Skeletal muscle satellite cell (primary cell): ENCODE measurements around the gene NAALADL2.

Experiments
- H3K27me3 ChIP-seq: 2 replicates; pipeline ENCODE4 v1.7.0; 2013; ENCODE audit warnings: low read length; ENCODE audit not compliant: control insufficient read depth, insufficient read depth
- H3K36me3 ChIP-seq: 2 replicates; pipeline ENCODE4 v1.7.0; 2013; ENCODE audit warnings: mild to moderate bottlenecking, control low read depth, low read length; ENCODE audit not compliant: insufficient read depth
- H3K4me1 ChIP-seq: 2 replicates; pipeline ENCODE4 v1.7.0; 2013; ENCODE audit warnings: low read length; ENCODE audit not compliant: control insufficient read depth, insufficient read depth
- H3K4me2 ChIP-seq: 2 replicates; pipeline ENCODE4 v1.7.0; 2013; ENCODE audit warnings: mild to moderate bottlenecking, low read length
- H3K4me3 ChIP-seq: 2 replicates; pipeline ENCODE4 v1.7.0; 2013; ENCODE audit warnings: low read length
- H3K9ac ChIP-seq: 2 replicates; pipeline ENCODE4 v1.7.0; 2013; ENCODE audit warnings: mild to moderate bottlenecking, low read depth, low read length, moderate library complexity
- H3K9me3 ChIP-seq: replicated peaks from 2 replicates; pipeline ENCODE4 v1.7.0; 2013; ENCODE audit warnings: mild to moderate bottlenecking, control low read depth, low read length

NAALADL2 gene

DNA sequence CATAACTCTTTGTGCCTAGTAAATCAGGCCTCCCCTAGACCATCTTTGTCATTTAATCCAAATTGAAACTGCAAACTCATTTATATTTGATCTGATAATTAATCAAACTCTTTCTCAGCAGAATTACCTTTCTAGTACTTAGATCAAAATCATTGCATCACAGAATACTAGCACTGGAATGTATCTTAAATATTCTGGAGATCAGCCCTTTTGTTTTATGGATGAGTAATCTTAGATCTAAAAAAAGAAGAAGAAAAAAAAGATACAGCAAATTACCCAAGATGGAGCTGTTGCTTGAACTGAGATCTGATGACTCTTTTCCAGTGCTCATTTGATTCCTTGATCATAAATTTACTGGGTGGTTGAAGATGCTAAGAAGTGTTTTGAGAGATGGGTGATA lies 47.9 kb downstream of the NAALADL2 start:
- Histone ChIP-seq H3K4me2 (no peak overlapping the region), H3K27me3 (no peaks in the 10 kb centered on the region), H3K4me1 (peaks cover 3% of the 10 kb centered on the region), H3K9ac (no peak overlapping the region), H3K36me3 (no peaks in the 10 kb centered on the region), H3K9me3 (no peaks in the 10 kb centered on the region), H3K4me3 (no peak overlapping the region)

- no peak overlapping the region for H3K9ac ChIP-seq
- no peaks in the 10 kb centered on the region for H3K36me3 ChIP-seq
- no peak overlapping the region for H3K4me2 ChIP-seq
- H3K9me3 ChIP-seq: no peaks in the 10 kb centered on the region
- peaks cover 3% of the 10 kb centered on the region for H3K4me1 ChIP-seq
- H3K4me3 ChIP-seq: no peak overlapping the region
- H3K27me3 ChIP-seq: no peaks in the 10 kb centered on the region
Measured at GRCh38 chr3:174907628-174908407, 48.7 kb downstream of the NAALADL2 start.

- Histone ChIP-seq H3K4me3 (no peak overlapping the region), H3K36me3 (no peaks in the 10 kb centered on the region), H3K9ac (no peak overlapping the region), H3K9me3 (no peaks in the 10 kb centered on the region), H3K4me1 (peaks cover 4% of the 10 kb centered on the region), H3K4me2 (no peak overlapping the region), H3K27me3 (no peaks in the 10 kb centered on the region)
Measured at GRCh38 chr3:174931473-174932353, 72.6 kb downstream of the NAALADL2 start.

DNA sequence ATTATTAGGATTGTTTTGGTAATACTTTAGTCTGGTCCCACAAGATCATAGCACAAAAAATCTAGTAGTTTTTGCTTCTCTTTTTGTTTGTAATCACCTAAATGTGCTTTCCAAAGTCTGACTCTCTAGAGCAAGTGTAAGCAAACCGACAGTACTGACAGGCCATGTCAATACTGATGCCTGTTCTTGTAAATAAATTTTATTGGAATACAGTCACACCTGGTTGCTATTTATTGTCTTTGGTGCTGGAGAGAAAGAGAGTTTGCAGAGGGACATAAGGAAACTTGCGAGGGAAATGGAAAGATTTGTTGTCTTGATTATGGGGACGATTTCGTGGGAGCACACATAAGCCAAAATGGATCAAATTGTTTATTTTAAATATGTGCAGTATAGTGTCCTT lies 77.5 kb downstream of the NAALADL2 start:
- Histone ChIP-seq H3K27me3 (no peaks in the 10 kb centered on the region), H3K9ac (no peak overlapping the region), H3K9me3 (no peaks in the 10 kb centered on the region), H3K4me1 (peaks cover 14% of the 10 kb centered on the region), H3K4me2 (no peak overlapping the region), H3K36me3 (no peaks in the 10 kb centered on the region), H3K4me3 (no peak overlapping the region)

- peak overlapping the region; percentile 32 for H3K4me2 ChIP-seq
- H3K4me1 ChIP-seq: peaks cover 12% of the 10 kb centered on the region
- no peak overlapping the region for H3K4me3 ChIP-seq
- H3K27me3 ChIP-seq: no peaks in the 10 kb centered on the region
- H3K36me3 ChIP-seq: no peaks in the 10 kb centered on the region
- H3K9me3 ChIP-seq: no peaks in the 10 kb centered on the region
- H3K9ac ChIP-seq: peak overlapping the region; percentile 31
Measured at GRCh38 chr3:174937478-174937877, 78.3 kb downstream of the NAALADL2 start.

GRCh38 chr3:174938102-174938501 lies 79.0 kb downstream of the NAALADL2 start:
- no peaks in the 10 kb centered on the region for H3K36me3 ChIP-seq

GRCh38 chr3:174940151-174940550 lies 81.0 kb downstream of the NAALADL2 start:
- Histone ChIP-seq H3K36me3 (no peaks in the 10 kb centered on the region), H3K27me3 (no peaks in the 10 kb centered on the region), H3K9ac (no peak overlapping the region), H3K4me3 (no peak overlapping the region), H3K4me2 (no peak overlapping the region), H3K9me3 (no peaks in the 10 kb centered on the region), H3K4me1 (peaks cover 12% of the 10 kb centered on the region)

More at GRCh38 chr3:174938102-174938501, 79.0 kb downstream of the NAALADL2 start:
- no peak overlapping the region for H3K4me3 ChIP-seq
- H3K9ac ChIP-seq: no peak overlapping the region
- no peaks in the 10 kb centered on the region for H3K27me3 ChIP-seq
- H3K9me3 ChIP-seq: no peaks in the 10 kb centered on the region
- peaks cover 12% of the 10 kb centered on the region for H3K4me1 ChIP-seq
- no peak overlapping the region for H3K4me2 ChIP-seq

- Histone ChIP-seq H3K27me3 (no peaks in the 10 kb centered on the region), H3K36me3 (no peaks in the 10 kb centered on the region), H3K4me1 (peaks cover 25% of the 10 kb centered on the region), H3K9ac (no peak overlapping the region), H3K4me3 (no peak overlapping the region), H3K9me3 (no peaks in the 10 kb centered on the region), H3K4me2 (no peak overlapping the region)
Measured at GRCh38 chr3:174945276-174945675, 86.1 kb downstream of the NAALADL2 start.

- no peak overlapping the region for H3K4me2 ChIP-seq
- H3K36me3 ChIP-seq: no peaks in the 10 kb centered on the region
- H3K9me3 ChIP-seq: no peaks in the 10 kb centered on the region
- H3K4me3 ChIP-seq: no peak overlapping the region
- peaks cover 32% of the 10 kb centered on the region for H3K4me1 ChIP-seq
- no peak overlapping the region for H3K9ac ChIP-seq
- no peaks in the 10 kb centered on the region for H3K27me3 ChIP-seq
Measured at GRCh38 chr3:174945951-174946350, 86.8 kb downstream of the NAALADL2 start.

GRCh38 chr3:174949523-174949922 lies 90.4 kb downstream of the NAALADL2 start:
- Histone ChIP-seq H3K27me3 (no peaks in the 10 kb centered on the region), H3K9ac (peak overlapping the region; percentile 70), H3K4me2 (peak overlapping the region; percentile 36), H3K4me3 (no peak overlapping the region), H3K9me3 (no peaks in the 10 kb centered on the region), H3K4me1 (peaks cover 46% of the 10 kb centered on the region), H3K36me3 (no peaks in the 10 kb centered on the region)

DNA sequence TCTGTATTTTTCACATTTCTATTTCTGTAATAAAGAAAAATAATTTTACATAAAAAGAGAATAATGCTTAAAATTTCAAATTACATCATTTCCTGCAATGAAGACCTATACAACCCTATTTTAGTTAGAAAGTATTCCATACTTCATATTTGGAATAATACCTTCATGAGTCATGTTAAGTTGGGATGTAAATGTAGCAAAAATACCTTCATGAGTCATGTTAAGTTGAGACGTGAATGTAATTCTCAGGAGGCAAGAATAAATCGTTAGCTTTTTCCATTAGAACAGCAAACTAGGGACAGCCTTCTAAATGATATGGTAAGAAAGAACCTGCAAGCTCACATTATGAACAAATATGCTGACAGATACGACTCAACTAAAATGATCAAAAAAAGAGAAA lies 91.9 kb downstream of the NAALADL2 start:
- peak overlapping the region; percentile 70 for H3K9ac ChIP-seq
- H3K4me1 ChIP-seq: peaks cover 56% of the 10 kb centered on the region
- no peak overlapping the region for H3K4me3 ChIP-seq
- H3K36me3 ChIP-seq: no peaks in the 10 kb centered on the region
- no peaks in the 10 kb centered on the region for H3K27me3 ChIP-seq
- no peaks in the 10 kb centered on the region for H3K9me3 ChIP-seq
- H3K4me2 ChIP-seq: peak overlapping the region; percentile 46
